VCaP (cell line): Measurements from ENCODE around the gene CDC20.

Source experiments
- H3K27ac ChIP-seq: fragments of 450-650 bp; 2 replicates; pipeline ENCODE4 v1.5.1; 2017
- TF ChIP-seq, protein P1 (sequence below): fragments of 450-650 bp; conservative IDR thresholded peaks from 2 replicates; pipeline ENCODE4 v1.5.1; 2017; ENCODE audit warnings: mild to moderate bottlenecking, moderate library complexity

The CDC20 gene

DNA sequence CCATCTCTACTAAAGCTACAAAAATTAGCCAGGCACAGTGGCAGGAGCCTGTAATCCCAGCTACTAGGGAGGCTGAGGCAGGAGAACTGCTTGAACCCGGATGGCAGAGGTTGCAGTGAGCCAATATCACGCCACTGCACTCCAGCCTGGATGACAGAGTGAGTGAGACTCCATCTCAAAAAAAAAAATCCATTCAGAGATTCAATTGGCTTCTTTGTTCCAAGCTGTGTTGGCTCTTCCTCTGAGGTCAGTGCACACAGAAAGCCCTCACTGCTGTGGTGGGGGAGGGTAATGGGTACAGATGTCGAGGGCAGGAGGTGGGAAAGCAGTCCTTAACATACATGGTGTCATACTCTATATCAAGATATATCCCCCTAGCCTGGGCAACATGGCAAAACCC lies 43.3 kb upstream of the CDC20 start:
- TF ChIP-seq, protein P1, sequence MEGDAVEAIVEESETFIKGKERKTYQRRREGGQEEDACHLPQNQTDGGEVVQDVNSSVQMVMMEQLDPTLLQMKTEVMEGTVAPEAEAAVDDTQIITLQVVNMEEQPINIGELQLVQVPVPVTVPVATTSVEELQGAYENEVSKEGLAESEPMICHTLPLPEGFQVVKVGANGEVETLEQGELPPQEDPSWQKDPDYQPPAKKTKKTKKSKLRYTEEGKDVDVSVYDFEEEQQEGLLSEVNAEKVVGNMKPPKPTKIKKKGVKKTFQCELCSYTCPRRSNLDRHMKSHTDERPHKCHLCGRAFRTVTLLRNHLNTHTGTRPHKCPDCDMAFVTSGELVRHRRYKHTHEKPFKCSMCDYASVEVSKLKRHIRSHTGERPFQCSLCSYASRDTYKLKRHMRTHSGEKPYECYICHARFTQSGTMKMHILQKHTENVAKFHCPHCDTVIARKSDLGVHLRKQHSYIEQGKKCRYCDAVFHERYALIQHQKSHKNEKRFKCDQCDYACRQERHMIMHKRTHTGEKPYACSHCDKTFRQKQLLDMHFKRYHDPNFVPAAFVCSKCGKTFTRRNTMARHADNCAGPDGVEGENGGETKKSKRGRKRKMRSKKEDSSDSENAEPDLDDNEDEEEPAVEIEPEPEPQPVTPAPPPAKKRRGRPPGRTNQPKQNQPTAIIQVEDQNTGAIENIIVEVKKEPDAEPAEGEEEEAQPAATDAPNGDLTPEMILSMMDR: no peak
- no peak overlapping the region for H3K27ac ChIP-seq

GRCh38 chr1:43315963-43316737 lies 42.6 kb upstream of the CDC20 start:
- TF ChIP-seq, protein P1: no peak
- no peak overlapping the region for H3K27ac ChIP-seq

GRCh38 chr1:43316738-43317520 lies 41.9 kb upstream of the CDC20 start:
- TF ChIP-seq, protein P1: no peak
- H3K27ac ChIP-seq: no peak overlapping the region

GRCh38 chr1:43317817-43318471 lies 40.8 kb upstream of the CDC20 start:
- TF ChIP-seq, protein P1: no peak
- H3K27ac ChIP-seq: no peak overlapping the region

DNA sequence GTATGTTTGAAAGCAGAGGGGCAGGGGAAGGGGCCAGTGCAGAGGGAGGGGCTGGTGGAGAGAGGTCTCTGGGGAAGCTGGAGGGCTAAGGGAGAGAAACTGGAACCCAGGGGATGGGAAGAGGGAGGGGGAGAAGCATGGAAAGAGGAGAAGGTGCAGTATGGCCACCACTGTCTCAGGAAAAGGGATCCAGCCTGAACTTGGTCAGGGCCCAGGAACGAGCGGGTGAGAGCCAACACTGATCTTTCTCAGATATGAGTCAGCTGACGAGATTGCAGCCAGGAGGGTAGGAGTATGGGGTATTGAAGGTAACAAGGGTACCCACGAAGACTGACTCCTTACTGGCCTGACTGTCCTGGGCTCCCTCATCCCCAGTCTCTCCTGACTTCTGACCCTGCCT lies 40.0 kb upstream of the CDC20 start:
- H3K27ac ChIP-seq: no peak overlapping the region
- TF ChIP-seq, protein P1: no peak

- no peak overlapping the region for H3K27ac ChIP-seq
- TF ChIP-seq, protein P1: no peak
These were observed 39.5 kb upstream of the CDC20 start for GRCh38 chr1:43319288-43319687.

DNA sequence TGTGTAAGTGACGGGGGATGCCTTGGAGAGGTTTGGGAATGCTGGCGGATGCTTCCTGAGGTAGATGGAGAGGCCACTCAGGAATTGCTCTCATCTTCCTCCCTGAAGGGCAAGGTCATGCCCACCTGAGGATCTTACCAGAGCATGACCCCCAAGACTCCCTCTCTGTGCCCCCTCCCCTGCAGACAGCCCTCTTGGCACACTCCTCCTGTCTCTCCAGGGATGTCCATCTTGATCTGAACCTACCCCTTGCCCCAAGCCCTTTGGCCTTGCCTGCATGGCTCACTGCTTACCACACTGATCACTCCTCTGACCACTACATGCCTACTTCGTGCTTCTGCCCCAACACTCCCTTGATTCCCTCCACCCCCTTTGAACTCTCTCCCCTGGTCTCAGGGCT lies 39.0 kb upstream of the CDC20 start:
- no peak overlapping the region for H3K27ac ChIP-seq
- TF ChIP-seq, protein P1: no peak
